GM06990 (cell line): ENCODE data around the gene TELO2.

Source experiments
- DNase-seq: peaks from one replicate; pipeline ENCODE4 v3.0.0-alpha.2; 2011; ENCODE audit not compliant: insufficient read length; ENCODE audit errors: extremely low read depth
- H3K27me3 ChIP-seq: replicated peaks from 2 replicates; pipeline ENCODE4 v1.6.0; 2011; ENCODE audit warnings: low read length; ENCODE audit not compliant: control insufficient read depth, insufficient read depth
- H3K36me3 ChIP-seq: 2 replicates; pipeline ENCODE4 v1.5.1; 2011; ENCODE audit warnings: low read length; ENCODE audit not compliant: control insufficient read depth, insufficient read depth
- H3K4me3 ChIP-seq: replicated peaks from 2 replicates; pipeline ENCODE4 v1.5.1; 2011; ENCODE audit warnings: low read depth, mild to moderate bottlenecking, control low read depth, low read length
- TF ChIP-seq, protein P1 (sequence below): IDR thresholded peaks from 2 replicates; pipeline ENCODE4 v1.5.1; 2011; ENCODE audit warnings: low read length, control low read depth, mild to moderate bottlenecking, inconsistent platforms; ENCODE audit not compliant: insufficient read depth, poor library complexity, severe bottlenecking

Gene TELO2

DNA sequence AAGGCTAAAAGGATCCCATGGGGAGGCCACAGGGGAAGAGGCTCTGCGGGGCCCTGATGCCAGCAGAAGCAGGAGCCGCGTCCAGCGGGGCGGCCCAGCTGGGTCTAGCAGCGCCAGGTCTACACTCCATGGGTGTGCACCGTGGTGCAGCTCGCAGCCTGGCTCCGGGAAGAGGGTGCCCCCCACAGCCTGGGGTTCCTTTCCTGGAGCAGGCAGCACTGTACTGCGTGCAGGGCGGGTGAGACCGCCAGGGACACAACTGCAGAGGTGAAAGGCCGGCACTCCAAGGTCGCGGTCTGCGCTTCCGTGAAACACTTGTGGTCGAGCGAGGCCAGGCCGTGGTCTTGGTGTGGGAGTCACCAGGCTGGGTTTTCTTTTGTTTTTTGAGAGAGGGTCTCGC, 42.3 kb upstream of the TELO2 start:
- Histone ChIP-seq H3K36me3 (peaks cover 22% of the 10 kb centered on the region), H3K4me3 (no peak overlapping the region), H3K27me3 (no peaks in the 10 kb centered on the region)
- TF ChIP-seq, protein P1, sequence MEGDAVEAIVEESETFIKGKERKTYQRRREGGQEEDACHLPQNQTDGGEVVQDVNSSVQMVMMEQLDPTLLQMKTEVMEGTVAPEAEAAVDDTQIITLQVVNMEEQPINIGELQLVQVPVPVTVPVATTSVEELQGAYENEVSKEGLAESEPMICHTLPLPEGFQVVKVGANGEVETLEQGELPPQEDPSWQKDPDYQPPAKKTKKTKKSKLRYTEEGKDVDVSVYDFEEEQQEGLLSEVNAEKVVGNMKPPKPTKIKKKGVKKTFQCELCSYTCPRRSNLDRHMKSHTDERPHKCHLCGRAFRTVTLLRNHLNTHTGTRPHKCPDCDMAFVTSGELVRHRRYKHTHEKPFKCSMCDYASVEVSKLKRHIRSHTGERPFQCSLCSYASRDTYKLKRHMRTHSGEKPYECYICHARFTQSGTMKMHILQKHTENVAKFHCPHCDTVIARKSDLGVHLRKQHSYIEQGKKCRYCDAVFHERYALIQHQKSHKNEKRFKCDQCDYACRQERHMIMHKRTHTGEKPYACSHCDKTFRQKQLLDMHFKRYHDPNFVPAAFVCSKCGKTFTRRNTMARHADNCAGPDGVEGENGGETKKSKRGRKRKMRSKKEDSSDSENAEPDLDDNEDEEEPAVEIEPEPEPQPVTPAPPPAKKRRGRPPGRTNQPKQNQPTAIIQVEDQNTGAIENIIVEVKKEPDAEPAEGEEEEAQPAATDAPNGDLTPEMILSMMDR: no peak
- no peak for DNase-seq

DNA sequence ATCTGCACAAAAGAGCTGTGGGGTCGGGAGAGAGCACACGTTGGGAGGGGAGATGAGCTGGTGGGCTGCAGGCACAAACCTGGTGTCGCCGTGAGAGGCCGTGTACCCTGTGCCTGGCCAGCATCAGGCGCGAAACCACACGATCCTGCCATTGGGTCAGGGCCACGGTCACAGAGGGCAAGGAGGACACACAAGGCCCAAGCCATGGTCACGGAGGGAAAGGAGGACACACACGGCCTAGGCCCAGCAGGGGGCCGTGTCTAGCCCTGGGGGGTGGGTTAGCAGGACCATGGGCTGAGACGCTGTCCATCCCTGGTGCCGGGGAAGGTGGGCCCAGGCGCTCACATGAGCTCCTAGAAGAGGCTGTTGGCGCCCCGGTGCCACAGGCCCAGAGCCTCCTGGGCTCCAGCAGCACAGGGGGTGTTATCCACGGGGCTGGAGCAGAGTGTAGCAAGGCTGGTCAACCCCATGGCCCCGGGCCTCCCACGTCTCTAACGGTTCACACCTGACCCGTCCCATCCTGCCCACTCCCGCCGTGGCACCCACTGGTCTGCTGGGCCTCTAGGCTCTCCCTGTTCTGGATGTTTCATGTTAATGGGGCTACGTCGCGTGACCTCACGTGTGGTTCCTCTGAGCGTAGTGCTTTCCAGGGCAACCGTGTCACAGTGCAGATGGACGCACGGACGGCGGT, 41.3 kb upstream of the TELO2 start:
- H3K36me3 ChIP-seq: peaks cover 19% of the 10 kb centered on the region
- H3K4me3 ChIP-seq: no peak overlapping the region
- TF ChIP-seq, protein P1: no peak
- DNase-seq: no peak
- H3K27me3 ChIP-seq: no peaks in the 10 kb centered on the region

DNA sequence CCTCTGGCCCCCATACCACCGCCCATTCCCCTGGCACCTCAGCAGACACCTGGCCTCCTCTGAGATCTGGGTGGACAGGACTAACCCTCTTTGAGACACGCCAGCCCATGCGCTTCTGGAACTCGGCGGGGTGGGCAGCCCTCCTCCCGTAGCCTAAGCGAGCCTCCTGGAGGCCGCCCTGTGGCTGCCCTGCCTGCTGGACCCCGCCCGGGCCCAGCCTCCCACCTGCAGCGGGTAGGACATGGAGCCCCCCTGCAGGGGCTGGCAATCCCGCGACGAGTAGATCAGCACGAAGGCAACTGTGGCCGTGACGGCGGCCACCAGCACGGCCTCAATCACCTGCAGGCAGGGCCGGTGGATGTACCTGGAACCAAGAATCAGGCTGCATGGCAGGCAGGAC, 40.6 kb upstream of the TELO2 start:
- H3K27me3 ChIP-seq: no peaks in the 10 kb centered on the region
- peaks cover 19% of the 10 kb centered on the region for H3K36me3 ChIP-seq
- no peak overlapping the region for H3K4me3 ChIP-seq
- no peak for DNase-seq
- TF ChIP-seq, protein P1: no peak

DNA sequence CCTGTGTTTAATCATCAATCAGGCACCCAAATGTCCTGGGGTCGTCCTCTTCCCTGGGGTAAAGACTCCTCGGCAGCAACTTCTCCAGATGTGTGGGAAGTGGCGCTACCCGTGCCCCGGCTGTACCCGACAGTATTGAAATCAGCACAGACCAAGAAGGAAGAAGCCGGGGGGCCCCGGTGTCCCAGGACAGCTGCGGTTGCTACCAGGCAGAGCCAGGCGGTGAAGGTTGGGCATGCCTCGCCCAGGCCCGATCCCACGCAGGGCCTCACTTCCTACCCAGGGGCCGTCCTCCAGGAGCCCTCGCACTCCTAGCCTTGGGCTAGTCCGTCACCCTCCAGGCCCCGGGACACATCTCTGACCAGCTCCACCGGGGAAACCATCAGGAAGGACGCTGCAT, 39.8 kb upstream of the TELO2 start:
- peaks cover 22% of the 10 kb centered on the region for H3K36me3 ChIP-seq
- TF ChIP-seq, protein P1: no peak
- no peak overlapping the region for H3K4me3 ChIP-seq
- no peaks in the 10 kb centered on the region for H3K27me3 ChIP-seq
- DNase-seq: no peak

DNA sequence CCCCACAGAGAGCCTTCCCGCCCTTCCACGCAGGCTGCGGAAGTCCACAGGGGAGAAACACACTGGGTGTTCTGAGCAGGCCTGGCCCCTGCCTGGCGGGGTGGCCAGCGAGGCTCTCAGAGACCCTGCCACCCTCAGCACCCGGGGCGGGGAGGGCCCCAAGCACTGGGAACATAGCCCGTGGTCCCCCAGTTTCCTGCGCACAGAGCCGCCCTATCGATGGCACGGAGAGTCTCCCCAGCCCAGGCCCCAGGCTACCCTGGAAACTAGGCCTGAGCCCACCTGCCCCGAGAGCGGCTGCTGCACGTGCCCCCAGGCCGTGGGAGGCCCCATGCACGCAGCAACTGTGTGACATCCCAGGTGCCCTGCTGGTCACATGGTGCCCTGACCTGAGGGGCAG, 38.6 kb upstream of the TELO2 start:
- no peak overlapping the region for H3K4me3 ChIP-seq
- no peaks in the 10 kb centered on the region for H3K27me3 ChIP-seq
- DNase-seq: no peak
- peaks cover 19% of the 10 kb centered on the region for H3K36me3 ChIP-seq
- TF ChIP-seq, protein P1: no peak
